GM21737 (cell line): ENCODE data around the gene SYT17.

ENCODE experiments used
- ATAC-seq: cut with Tn5 transposase; IDR thresholded peaks from one replicate; pipeline ENCODE4 v1.9.1; 2021; ENCODE audit warnings: mild to moderate bottlenecking, moderate library complexity; ENCODE audit not compliant: unreplicated experiment

Gene SYT17

DNA sequence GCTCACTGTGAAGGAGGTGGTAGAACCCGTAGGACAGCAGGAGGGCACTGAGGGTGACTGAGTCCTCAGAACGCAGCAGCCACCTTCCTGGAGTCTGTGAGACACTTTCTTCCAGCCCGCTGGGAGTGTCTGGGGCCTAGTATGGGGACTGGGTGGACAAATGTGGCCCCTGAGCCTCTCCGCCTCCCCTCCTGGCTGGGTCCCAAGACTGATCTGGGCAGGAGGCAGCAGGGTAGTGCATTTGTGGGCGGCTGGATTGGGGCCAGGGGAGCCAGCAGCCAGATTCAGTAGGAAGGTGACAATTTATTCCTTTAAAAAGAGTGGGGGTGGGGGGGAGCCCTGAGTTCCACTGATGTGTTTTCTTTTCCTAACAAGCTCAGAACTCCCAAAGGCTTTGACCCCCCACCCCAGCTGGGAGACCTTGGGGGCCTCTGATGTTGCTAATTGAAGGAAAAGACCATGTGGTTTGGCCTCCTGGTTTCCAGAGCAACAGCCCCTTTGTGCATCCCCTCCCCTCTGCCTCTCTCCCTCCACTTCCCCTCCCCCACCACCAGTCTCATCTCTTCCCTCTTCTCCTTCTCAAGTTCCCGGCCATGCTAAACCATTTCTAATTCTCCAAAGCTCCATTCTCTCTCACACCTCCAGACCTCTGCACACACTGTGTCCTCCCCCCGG, 121.9 kb downstream of the SYT17 start:
- ATAC-seq, result no peak

GRCh38 chr16:19290860-19291259, 122.8 kb downstream of the SYT17 start:
- no peak for ATAC-seq

DNA sequence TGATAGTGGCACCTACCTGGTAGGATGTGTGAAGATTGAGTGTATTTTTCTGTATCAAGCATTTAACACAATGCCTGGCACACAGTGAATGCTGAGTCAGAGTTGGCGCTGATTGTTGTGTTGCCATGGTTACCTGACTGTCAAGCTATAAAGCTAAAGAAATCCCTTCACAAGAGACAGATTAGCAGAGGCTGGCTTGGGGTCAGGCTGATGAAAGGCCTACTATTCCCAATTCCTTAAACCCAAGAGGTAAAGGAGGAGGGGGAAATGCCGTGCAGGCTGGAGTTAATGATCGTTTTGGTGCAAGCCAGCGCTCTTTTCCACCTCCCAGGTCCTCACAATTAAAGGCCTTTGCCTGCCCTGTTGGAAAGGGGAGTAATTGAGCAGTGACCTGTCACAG, 123.4 kb downstream of the SYT17 start:
- no peak for ATAC-seq

- no peak for ATAC-seq
Measured at GRCh38 chr16:19292186-19292585, 124.1 kb downstream of the SYT17 start.

GRCh38 chr16:19294156-19294649, 126.2 kb downstream of the SYT17 start:
- ATAC-seq, result peak; percentile 78

DNA sequence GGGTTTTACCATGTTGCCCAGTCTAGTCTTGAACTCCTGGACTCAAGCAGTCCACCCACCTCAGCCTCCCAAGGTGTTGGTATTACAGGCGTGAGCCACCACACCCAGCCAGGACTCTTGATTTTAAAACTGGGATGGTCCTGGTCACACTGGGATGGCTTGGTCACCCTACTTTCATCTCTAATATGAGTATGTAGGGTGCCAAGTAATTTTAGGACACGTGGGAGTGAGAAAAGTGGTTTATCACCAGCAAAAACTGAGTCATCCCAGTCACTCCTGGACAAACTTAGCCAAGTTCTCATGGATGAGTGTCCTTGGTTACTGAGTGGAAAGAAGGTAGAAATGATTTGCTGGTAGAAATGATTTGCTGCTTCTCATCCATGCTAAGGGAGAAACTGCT, 127.4 kb downstream of the SYT17 start:
- ATAC-seq, result no peak

GRCh38 chr16:19297454-19297853, 129.4 kb downstream of the SYT17 start:
- ATAC-seq, result no peak

DNA sequence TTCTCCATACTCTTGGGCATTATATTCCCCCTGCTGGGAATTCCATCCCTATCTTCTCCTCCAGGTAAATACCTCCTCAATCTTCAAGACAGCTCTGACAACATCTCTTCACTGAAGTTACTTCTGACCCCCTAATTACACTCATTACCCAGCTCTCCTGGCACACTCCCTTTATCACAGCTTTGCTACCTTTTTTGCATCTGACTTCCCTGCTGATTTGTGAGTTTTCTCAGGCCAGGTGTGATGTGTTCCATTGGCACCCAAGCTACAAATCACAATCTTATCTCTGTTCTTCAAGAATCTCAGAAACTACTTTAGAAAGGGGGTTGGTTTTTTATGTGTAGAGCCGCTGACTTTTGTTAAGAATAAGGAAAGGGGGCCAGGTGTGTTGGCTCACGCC, 131.5 kb downstream of the SYT17 start:
- ATAC-seq, result no peak

GRCh38 chr16:19301931-19302330, 133.9 kb downstream of the SYT17 start:
- no peak for ATAC-seq

DNA sequence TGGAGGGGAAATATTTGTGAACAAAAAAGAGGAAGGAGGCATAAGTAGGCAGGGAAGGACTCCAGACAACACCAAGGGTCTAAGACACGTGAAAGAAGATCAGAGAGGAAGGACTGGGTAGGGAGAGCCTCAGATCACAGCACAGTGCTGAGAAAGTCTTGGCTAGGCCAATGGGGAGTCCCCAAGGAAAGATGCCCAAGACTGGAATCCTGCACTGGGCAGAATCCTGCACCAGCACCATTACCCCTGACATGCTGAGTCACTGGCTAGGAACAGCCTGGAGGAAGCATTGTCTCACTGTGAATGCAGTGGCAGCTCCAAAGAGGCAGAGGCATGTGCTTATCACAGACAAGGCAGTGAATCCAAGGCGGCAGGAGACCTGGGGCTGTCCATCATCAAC, 136.7 kb downstream of the SYT17 start:
- no peak for ATAC-seq

DNA sequence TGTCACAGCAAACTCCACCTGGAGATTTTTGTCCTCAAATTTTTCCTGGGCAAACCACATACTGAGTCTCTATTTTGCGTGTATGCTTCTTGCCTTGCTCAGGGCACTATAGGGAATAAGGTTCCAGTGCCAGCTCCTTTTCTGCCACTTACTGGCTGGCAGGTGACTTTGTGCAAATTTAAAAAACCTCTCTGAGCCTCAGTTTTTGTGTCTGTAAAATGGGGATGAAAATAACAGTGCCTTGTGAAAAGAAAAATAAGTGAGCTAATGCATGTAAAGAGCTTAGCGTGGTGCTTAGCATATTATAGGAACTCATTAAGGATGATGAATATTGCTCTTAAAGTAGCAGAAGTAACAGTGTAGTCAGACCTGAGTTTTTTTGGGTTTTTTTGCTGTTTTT, 137.4 kb downstream of the SYT17 start:
- no peak for ATAC-seq

GRCh38 chr16:19307587-19308241, 139.7 kb downstream of the SYT17 start:
- no peak for ATAC-seq

GRCh38 chr16:19308392-19308791, 140.4 kb downstream of the SYT17 start:
- no peak for ATAC-seq

GRCh38 chr16:19309178-19309577, 141.1 kb downstream of the SYT17 start:
- ATAC-seq, result no peak

DNA sequence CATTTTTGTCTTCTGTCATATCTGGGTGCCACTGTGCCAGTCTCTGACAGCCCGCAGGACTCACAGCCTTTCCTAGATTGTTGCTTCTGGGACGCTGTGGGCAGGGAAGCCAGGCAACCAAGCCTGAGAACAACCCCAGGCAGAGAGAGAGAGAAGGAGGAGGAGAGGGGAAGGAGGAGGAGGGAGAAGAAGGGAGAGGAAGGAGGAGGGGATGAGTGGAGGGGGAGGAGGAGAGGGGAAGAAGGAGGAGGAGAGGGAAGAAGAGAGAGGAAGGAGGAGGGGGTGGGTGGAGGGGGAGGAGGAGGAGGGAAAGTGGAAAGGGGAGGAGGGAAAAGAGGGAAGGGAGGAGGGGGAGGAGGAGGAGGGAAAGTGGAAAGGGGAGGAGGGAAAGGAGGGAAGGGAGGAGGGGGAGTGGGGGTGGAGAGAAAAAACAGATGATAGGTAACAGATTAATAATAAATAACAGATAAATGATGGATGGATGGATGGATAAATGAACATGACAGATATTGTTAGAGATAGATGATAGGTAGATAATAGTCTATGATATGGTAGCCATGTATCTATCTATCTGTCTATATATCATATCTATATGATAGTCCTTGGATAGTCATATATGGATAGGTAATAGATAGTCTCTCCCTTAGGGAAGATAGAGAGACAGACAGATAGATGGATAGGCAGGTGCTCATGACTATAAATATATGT, 146.8 kb downstream of the SYT17 start:
- no peak for ATAC-seq

- no peak for ATAC-seq
Measured at GRCh38 chr16:19315889-19316433, 147.9 kb downstream of the SYT17 start.

GRCh38 chr16:19316846-19317245, 148.8 kb downstream of the SYT17 start:
- no peak for ATAC-seq
